ENCODE results near the gene NHS.

- TF ChIP-seq CTCF (IDR thresholded peaks at IDR 0.05) = no peak
- no peak for TF ChIP-seq POLR2AphosphoS5 (IDR thresholded peaks at IDR 0.05; ENCODE audit: insufficient read depth in 1 of 2, low read depth in 1 of 2)
Observed at GRCh38 chrX:17778997-17779396, 404.0 kb downstream of the NHS start.

Data from vagina (tissue), 2 donors.